Raji (cell line): ENCODE data around the gene MIEF2.

ENCODE experiments used
- POLR2A ChIP-seq: IDR thresholded peaks from 2 replicates; pipeline ENCODE4 v1.6.1; 2011; ENCODE audit warnings: low read depth, low read length, control low read depth; ENCODE audit not compliant: insufficient read depth

The MIEF2 gene

GRCh38 chr17:18230288-18231141, 29.9 kb upstream of the MIEF2 start:
- TF ChIP-seq POLR2A: no peak

GRCh38 chr17:18231164-18231563, 29.3 kb upstream of the MIEF2 start:
- TF ChIP-seq POLR2A: no peak

- TF ChIP-seq POLR2A: no peak
These were observed 26.5 kb upstream of the MIEF2 start for GRCh38 chr17:18233803-18234518.

GRCh38 chr17:18234853-18235380, 25.5 kb upstream of the MIEF2 start:
- no peak for TF ChIP-seq POLR2A

GRCh38 chr17:18235743-18236256, 24.7 kb upstream of the MIEF2 start:
- TF ChIP-seq POLR2A: no peak

- TF ChIP-seq POLR2A: no peak
These were observed 24.0 kb upstream of the MIEF2 start for GRCh38 chr17:18236494-18236893.

- TF ChIP-seq POLR2A: no peak
These were observed 23.0 kb upstream of the MIEF2 start for GRCh38 chr17:18237461-18237860.

- no peak for TF ChIP-seq POLR2A
These were observed 22.2 kb upstream of the MIEF2 start for GRCh38 chr17:18238299-18238698.

- TF ChIP-seq POLR2A: no peak
These were observed 20.0 kb upstream of the MIEF2 start for GRCh38 chr17:18240449-18240848.

- TF ChIP-seq POLR2A: no peak
These were observed 19.1 kb upstream of the MIEF2 start for GRCh38 chr17:18241229-18241871.

- no peak for TF ChIP-seq POLR2A
These were observed 15.3 kb upstream of the MIEF2 start for GRCh38 chr17:18245038-18245776.

- TF ChIP-seq POLR2A: no peak
These were observed 14.2 kb upstream of the MIEF2 start for GRCh38 chr17:18246109-18246725.

- no peak for TF ChIP-seq POLR2A
These were observed 13.4 kb upstream of the MIEF2 start for GRCh38 chr17:18246880-18247612.

- no peak for TF ChIP-seq POLR2A
These were observed 12.9 kb upstream of the MIEF2 start for GRCh38 chr17:18247613-18248001.
